Astrocyte (in vitro differentiated cells and primary cell): ENCODE data around the gene TTYH2.
"Not testable (repeated sequence)": the region's sequence is repeated elsewhere in the genome, so short reads cannot be mapped to it uniquely, and the experiment has no call there.

ENCODE experiments used
- EZH2 ChIP-seq: IDR thresholded peaks from 2 replicates; pipeline ENCODE4 v1.6.1; 2012; ENCODE audit warnings: mild to moderate bottlenecking, low read length, inconsistent platforms; ENCODE audit not compliant: insufficient read depth
- TF ChIP-seq, protein P1 (sequence below): IDR thresholded peaks from 2 replicates; pipeline ENCODE4 v1.5.1; 2011; ENCODE audit warnings: low read depth, mild to moderate bottlenecking, inconsistent platforms, low read length, moderate library complexity; ENCODE audit not compliant: insufficient read depth

DNA sequence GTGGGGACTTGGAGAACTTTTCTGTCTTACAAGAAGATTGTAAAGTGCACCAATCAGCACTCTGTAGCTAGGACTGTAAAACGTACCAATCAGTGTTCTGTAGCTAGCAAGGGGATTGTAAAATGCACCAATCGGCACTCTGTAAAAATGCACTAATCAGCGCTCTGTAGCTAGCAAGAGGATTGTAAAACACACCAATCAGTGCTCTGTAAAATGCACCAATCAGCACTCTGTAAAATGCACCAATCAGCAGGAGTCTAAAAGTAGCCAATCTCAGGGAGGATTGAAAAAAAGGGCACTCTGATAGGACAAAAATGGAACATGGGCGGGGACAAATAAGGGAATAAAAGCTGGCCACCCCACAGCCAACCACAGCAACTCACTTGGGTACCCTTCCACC is 53.7 kb downstream of the TTYH2 start:
- not testable (repeated sequence) for TF ChIP-seq EZH2
- TF ChIP-seq, protein P1, sequence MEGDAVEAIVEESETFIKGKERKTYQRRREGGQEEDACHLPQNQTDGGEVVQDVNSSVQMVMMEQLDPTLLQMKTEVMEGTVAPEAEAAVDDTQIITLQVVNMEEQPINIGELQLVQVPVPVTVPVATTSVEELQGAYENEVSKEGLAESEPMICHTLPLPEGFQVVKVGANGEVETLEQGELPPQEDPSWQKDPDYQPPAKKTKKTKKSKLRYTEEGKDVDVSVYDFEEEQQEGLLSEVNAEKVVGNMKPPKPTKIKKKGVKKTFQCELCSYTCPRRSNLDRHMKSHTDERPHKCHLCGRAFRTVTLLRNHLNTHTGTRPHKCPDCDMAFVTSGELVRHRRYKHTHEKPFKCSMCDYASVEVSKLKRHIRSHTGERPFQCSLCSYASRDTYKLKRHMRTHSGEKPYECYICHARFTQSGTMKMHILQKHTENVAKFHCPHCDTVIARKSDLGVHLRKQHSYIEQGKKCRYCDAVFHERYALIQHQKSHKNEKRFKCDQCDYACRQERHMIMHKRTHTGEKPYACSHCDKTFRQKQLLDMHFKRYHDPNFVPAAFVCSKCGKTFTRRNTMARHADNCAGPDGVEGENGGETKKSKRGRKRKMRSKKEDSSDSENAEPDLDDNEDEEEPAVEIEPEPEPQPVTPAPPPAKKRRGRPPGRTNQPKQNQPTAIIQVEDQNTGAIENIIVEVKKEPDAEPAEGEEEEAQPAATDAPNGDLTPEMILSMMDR: not testable (repeated sequence)
